Sciatic nerve (tissue), 2 donors: ENCODE data around the gene SERPINA3. TPM values are rescaled to one million over a fixed set of nuclear protein-coding genes. Genes with fewer than 3 reads are reported as not detected.
A peak's percentile ranks its signal among the peaks of the same experiment; 100 is the strongest.

Experiments used
- ATAC-seq: fragments of 200-7000 bp; cut with Tn5 transposase; one replicate; pipeline ENCODE4 v1.9.1; 2020; ENCODE audit warnings: mild to moderate bottlenecking, moderate library complexity
- DNase-seq: peaks from one replicate; pipeline ENCODE4 v3.0.0-alpha.2; 2020; ENCODE audit warnings: low spot score
- intact Hi-C: fragments of 100-400 bp; cut with DNase I; formaldehyde crosslinking; loops from one replicate; pipeline ENCODE4 v1.14.2; 2022
- total RNA-seq: library from RNA; stranded (reverse); fragmentation: NEBNext Ultra II Directional; extraction: Animal tissue kit (Norgen Biotek cat#: 25700); gene quantifications from one replicate; pipeline ENCODE4 v1.2.1, GENCODE V29; 2021
- donor health status: DM: no; HTN: no; CAD: no.
- donor health status: DM: no; HTN: no; CAD: no.

Gene SERPINA3
- total RNA-seq, 1 donor from 2014 or later = 77.1 TPM

GRCh38 chr14:94582851-94583250, 29.3 kb upstream of the SERPINA3 start:
- intact Hi-C loops = no loop called here
- ATAC-seq (no peak), DNase-seq (no peak)

GRCh38 chr14:94583557-94583956, 28.6 kb upstream of the SERPINA3 start:
- no peak for DNase-seq
- ATAC-seq = no peak
- intact Hi-C loops = no loop called here

- DNase-seq = no peak
- intact Hi-C loops = no loop called here
- ATAC-seq = peak; percentile 41
Measured at GRCh38 chr14:94584591-94585280, 27.5 kb upstream of the SERPINA3 start.

GRCh38 chr14:94586635-94587034, 25.6 kb upstream of the SERPINA3 start:
- intact Hi-C loops = no loop called here
- ATAC-seq (no peak), DNase-seq (no peak)

- ATAC-seq (no peak), DNase-seq (no peak)
- intact Hi-C loops = no loop called here
Measured at GRCh38 chr14:94588311-94588710, 23.9 kb upstream of the SERPINA3 start.

- DNase-seq = no peak
- intact Hi-C loops = no loop called here
- ATAC-seq = no peak
Measured at GRCh38 chr14:94591073-94591472, 21.1 kb upstream of the SERPINA3 start.

- no peak for DNase-seq
- intact Hi-C loops = no loop called here
- ATAC-seq = no peak
Measured at GRCh38 chr14:94591871-94592270, 20.3 kb upstream of the SERPINA3 start.

- intact Hi-C loops = no loop called here
- DNase-seq = no peak
- no peak for ATAC-seq
Measured at GRCh38 chr14:94592457-94592856, 19.7 kb upstream of the SERPINA3 start.

GRCh38 chr14:94593376-94593748, 18.8 kb upstream of the SERPINA3 start:
- no peak for DNase-seq
- ATAC-seq = no peak
- intact Hi-C loops = no loop called here

- DNase-seq (no peak), ATAC-seq (no peak)
- intact Hi-C loops = no loop called here
Measured at GRCh38 chr14:94593749-94594431, 18.3 kb upstream of the SERPINA3 start.

GRCh38 chr14:94594441-94594840, 17.8 kb upstream of the SERPINA3 start:
- no peak for ATAC-seq
- DNase-seq = no peak
- intact Hi-C loops = no loop called here

- intact Hi-C loops = no loop called here
- ATAC-seq (no peak), DNase-seq (no peak)
Measured at GRCh38 chr14:94595912-94596311, 16.3 kb upstream of the SERPINA3 start.

- DNase-seq (no peak), ATAC-seq (no peak)
- intact Hi-C loops = no loop called here
Measured at GRCh38 chr14:94596361-94596760, 15.8 kb upstream of the SERPINA3 start.

- ATAC-seq (no peak), DNase-seq (no peak)
- intact Hi-C loops = no loop called here
Measured at GRCh38 chr14:94597788-94598187, 14.4 kb upstream of the SERPINA3 start.

- intact Hi-C loops = no loop called here
- DNase-seq (no peak), ATAC-seq (no peak)
Measured at GRCh38 chr14:94598506-94598815, 13.7 kb upstream of the SERPINA3 start.

- ATAC-seq (peak; percentile 89), DNase-seq (peak; percentile 79)
- intact Hi-C loops = no loop called here
Measured at GRCh38 chr14:94598816-94599655, 13.2 kb upstream of the SERPINA3 start.

GRCh38 chr14:94599656-94600004, 12.6 kb upstream of the SERPINA3 start:
- DNase-seq = no peak
- ATAC-seq = no peak
- intact Hi-C loops = loop anchor here (5.0 kb wide), 1 partner anchor 1513 kb away; no protein-coding TSS in a partner anchor

GRCh38 chr14:94600148-94600545, 12.0 kb upstream of the SERPINA3 start:
- DNase-seq (no peak), ATAC-seq (no peak)
- intact Hi-C loops = loop anchor here (5.0 kb wide), 1 partner anchor 1512 kb away; no protein-coding TSS in a partner anchor

GRCh38 chr14:94601884-94602391, 10.3 kb upstream of the SERPINA3 start:
- peak; percentile 83 for ATAC-seq
- DNase-seq = peak; percentile 77
- intact Hi-C loops = loop anchor here (5.0 kb wide), 1 partner anchor 1510 kb away; no protein-coding TSS in a partner anchor

GRCh38 chr14:94602722-94603121, 9.5 kb upstream of the SERPINA3 start:
- DNase-seq (no peak), ATAC-seq (no peak)
- intact Hi-C loops = loop anchor here (5.0 kb wide), 1 partner anchor 1510 kb away; no protein-coding TSS in a partner anchor
